MM.1S (cell line): ENCODE measurements around the gene DYNC2H1.

Source experiments
- CTCF ChIP-seq: fragments of 300-600 bp; sonication (generic); IDR thresholded peaks from 2 replicates; pipeline ENCODE4 v1.5.1; 2016; ENCODE audit warnings: antibody characterized with exemption, low read length, mixed read lengths
- EZH2 ChIP-seq: fragments of 300-600 bp; sonication (generic); optimal IDR thresholded peaks from 2 replicates; pipeline ENCODE3; 2017; ENCODE audit warnings: low read depth, mild to moderate bottlenecking, antibody characterized with exemption, low read length, mixed read lengths

GRCh38 chr11:103488579-103488978, 379.4 kb downstream of the DYNC2H1 start:
- TF ChIP-seq CTCF (no peak), EZH2 (no peak)
